Adrenal gland (tissue), 5 donors: Measurements from ENCODE around the gene FAM184B.

Source experiments
- POLR2A ChIP-seq, 2 donors: fragments of 450-650 bp; IDR thresholded peaks; one replicate each; pipeline ENCODE4 v1.6.1; 2017; ENCODE audit warnings: antibody characterized with exemption in 2 of 2, mild to moderate bottlenecking in 2 of 2, moderate library complexity in 1 of 2
- TF ChIP-seq, protein P1 (sequence below), 6 experiments: fragments of 450-650 bp in 4 of 6; fragments of 200-600 bp in 2 of 6; sonication (generic) in 1 of 6; IDR thresholded peaks; 1 replicate in 5 of 6; 2 replicates in 1 of 6; pipeline versions ENCODE4 v1.5.1 to v1.8.0; 2016 to 2021; ENCODE audit warnings: antibody characterized with exemption in 6 of 6, mild to moderate bottlenecking in 2 of 6, moderate library complexity in 1 of 6
- donor health status: DM: no; HTN: no; CAD: no.

DNA sequence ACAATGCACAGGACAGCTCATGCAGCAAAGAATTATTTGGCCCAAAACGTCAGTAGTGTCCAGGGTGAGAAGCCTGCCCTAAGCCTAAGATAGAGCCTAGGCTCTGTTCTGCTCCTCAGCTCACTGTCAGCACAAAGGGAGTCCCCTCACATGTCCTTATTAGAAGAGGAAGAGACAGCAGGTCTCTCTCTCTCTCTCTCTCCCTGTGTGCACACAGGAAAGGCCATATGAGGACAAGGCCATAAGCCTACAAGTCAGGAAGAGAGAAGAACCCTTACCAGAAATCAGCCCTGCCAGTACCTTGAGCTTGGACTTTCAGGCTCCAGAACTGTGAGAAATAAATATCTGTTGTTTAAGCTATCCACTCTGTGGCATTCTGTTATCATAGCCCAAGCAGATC is 20.4 kb downstream of the FAM184B start:
- TF ChIP-seq, protein P1, sequence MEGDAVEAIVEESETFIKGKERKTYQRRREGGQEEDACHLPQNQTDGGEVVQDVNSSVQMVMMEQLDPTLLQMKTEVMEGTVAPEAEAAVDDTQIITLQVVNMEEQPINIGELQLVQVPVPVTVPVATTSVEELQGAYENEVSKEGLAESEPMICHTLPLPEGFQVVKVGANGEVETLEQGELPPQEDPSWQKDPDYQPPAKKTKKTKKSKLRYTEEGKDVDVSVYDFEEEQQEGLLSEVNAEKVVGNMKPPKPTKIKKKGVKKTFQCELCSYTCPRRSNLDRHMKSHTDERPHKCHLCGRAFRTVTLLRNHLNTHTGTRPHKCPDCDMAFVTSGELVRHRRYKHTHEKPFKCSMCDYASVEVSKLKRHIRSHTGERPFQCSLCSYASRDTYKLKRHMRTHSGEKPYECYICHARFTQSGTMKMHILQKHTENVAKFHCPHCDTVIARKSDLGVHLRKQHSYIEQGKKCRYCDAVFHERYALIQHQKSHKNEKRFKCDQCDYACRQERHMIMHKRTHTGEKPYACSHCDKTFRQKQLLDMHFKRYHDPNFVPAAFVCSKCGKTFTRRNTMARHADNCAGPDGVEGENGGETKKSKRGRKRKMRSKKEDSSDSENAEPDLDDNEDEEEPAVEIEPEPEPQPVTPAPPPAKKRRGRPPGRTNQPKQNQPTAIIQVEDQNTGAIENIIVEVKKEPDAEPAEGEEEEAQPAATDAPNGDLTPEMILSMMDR (IDR thresholded peaks at IDR 0.05): no peak
- TF ChIP-seq POLR2A (IDR thresholded peaks at IDR 0.05): no peak
